Suprapubic skin (tissue), 4 donors: Measurements from ENCODE around the gene MYOM1. TPM values are rescaled to one million over a fixed set of nuclear protein-coding genes. Genes with fewer than 3 reads are reported as not detected.
A peak's percentile ranks its signal among the peaks of the same experiment; 100 is the strongest.

Experiments used
- DNase-seq, 2 donors: peaks; one replicate each; pipeline ENCODE4 v3.0.0-alpha.2; 2019; ENCODE audit warnings: low spot score in 2 of 2
- H3K27ac ChIP-seq: fragments of 200-600 bp; sonication (generic); one replicate; pipeline ENCODE4 v1.5.1; 2019
- H3K27me3 ChIP-seq: fragments of 200-600 bp; sonication (generic); one replicate; pipeline ENCODE4 v1.5.1; 2019
- H3K36me3 ChIP-seq: fragments of 200-600 bp; sonication (generic); one replicate; pipeline ENCODE4 v1.5.1; 2019
- H3K4me1 ChIP-seq: fragments of 200-600 bp; sonication (generic); one replicate; pipeline ENCODE4 v1.5.1; 2019
- H3K4me3 ChIP-seq: fragments of 200-600 bp; sonication (generic); one replicate; pipeline ENCODE4 v1.5.1; 2019; ENCODE audit warnings: mild to moderate bottlenecking
- H3K9me3 ChIP-seq: fragments of 200-600 bp; sonication (generic); one replicate; pipeline ENCODE4 v1.5.1; 2019
- CTCF ChIP-seq, 2 donors: fragments of 200-600 bp in 1 of 2; fragments of 450-650 bp in 1 of 2; sonication (generic) in 1 of 2; IDR thresholded peaks; one replicate each; pipeline ENCODE4 v1.5.1; 2016 to 2019; ENCODE audit warnings: antibody characterized with exemption in 2 of 2, mild to moderate bottlenecking in 1 of 2, moderate library complexity in 1 of 2
- EP300 ChIP-seq: sonication (generic); formaldehyde crosslinking; IDR thresholded peaks from one replicate; pipeline ENCODE4 v1.6.1; 2017; ENCODE audit warnings: antibody characterized with exemption
- POLR2A ChIP-seq, 2 donors: fragments of 450-650 bp; IDR thresholded peaks; one replicate each; pipeline ENCODE4 v1.6.1; 2017; ENCODE audit warnings: antibody characterized with exemption in 2 of 2, mild to moderate bottlenecking in 2 of 2, moderate library complexity in 2 of 2
- POLR2AphosphoS5 ChIP-seq, 3 donors: sonication (generic); formaldehyde crosslinking; IDR thresholded peaks; one replicate each; pipeline ENCODE4 v1.6.1; 2017; ENCODE audit warnings: antibody characterized with exemption in 3 of 3
- WGBS: methylation state at CpG from one replicate; pipeline ENCODE4 v1.1.5; 2018; 5-methylcytosine and 5-hydroxymethylcytosine counted together
- total RNA-seq, 4 donors: library from RNA; depleted of rRNA; stranded (reverse); fragments of >200 nt; gene quantifications; one replicate each; pipeline ENCODE4 v1.1.0, GENCODE V29; 2016

Gene MYOM1
- total RNA-seq, 4 donors from 2014 or later = 0.99 to 2.1 (median 1.6) TPM

- H3K27me3 ChIP-seq = no peaks in the 10 kb centered on the region
- no peaks in the 10 kb centered on the region for H3K9me3 ChIP-seq
- DNase-seq = no peak
- no peaks in the 10 kb centered on the region for H3K36me3 ChIP-seq
- peaks cover 3% of the 10 kb centered on the region for H3K4me1 ChIP-seq
- TF ChIP-seq POLR2AphosphoS5 (IDR thresholded peaks at IDR 0.05) = no peak
- TF ChIP-seq CTCF (IDR thresholded peaks at IDR 0.05) = no peak
- TF ChIP-seq EP300 = no peak
- no peak for TF ChIP-seq POLR2A (IDR thresholded peaks at IDR 0.05)
- no peak overlapping the region for H3K27ac ChIP-seq
- no peak overlapping the region for H3K4me3 ChIP-seq
- WGBS = 83% methylated on average over 8 of the region's 8 CpGs
Measured at GRCh38 chr18:3153107-3153704, 66.6 kb downstream of the MYOM1 start.

- WGBS = 96% methylated on average over 1 of the region's 1 CpG
- Histone ChIP-seq H3K27ac (no peak overlapping the region), H3K27me3 (no peaks in the 10 kb centered on the region), H3K4me1 (peaks cover 3% of the 10 kb centered on the region), H3K9me3 (no peaks in the 10 kb centered on the region), H3K36me3 (no peaks in the 10 kb centered on the region), H3K4me3 (no peak overlapping the region)
- no peak for DNase-seq
- TF ChIP-seq POLR2AphosphoS5 (IDR thresholded peaks at IDR 0.05) (no peak), POLR2A (IDR thresholded peaks at IDR 0.05) (no peak), CTCF (IDR thresholded peaks at IDR 0.05) (no peak), EP300 (no peak)
Measured at GRCh38 chr18:3152294-3152693, 67.5 kb downstream of the MYOM1 start.

GRCh38 chr18:3151399-3152264 is 68.1 kb downstream of the MYOM1 start:
- Histone ChIP-seq H3K9me3 (no peaks in the 10 kb centered on the region), H3K4me1 (peaks cover 3% of the 10 kb centered on the region), H3K27me3 (no peaks in the 10 kb centered on the region), H3K36me3 (no peaks in the 10 kb centered on the region), H3K27ac (no peak overlapping the region), H3K4me3 (no peak overlapping the region)
- TF ChIP-seq POLR2A (IDR thresholded peaks at IDR 0.05) (no peak), CTCF (IDR thresholded peaks at IDR 0.05) (peak in 1 of 2 donors; percentile 70)
- DNase-seq = no peak
- 56% methylated on average over 18 of the region's 18 CpGs for WGBS

GRCh38 chr18:3150688-3151087 is 69.1 kb downstream of the MYOM1 start:
- no peak overlapping the region for H3K4me3 ChIP-seq
- no peak for DNase-seq
- no peaks in the 10 kb centered on the region for H3K36me3 ChIP-seq
- H3K27ac ChIP-seq = no peak overlapping the region
- 96% methylated on average over 2 of the region's 2 CpGs for WGBS
- no peaks in the 10 kb centered on the region for H3K4me1 ChIP-seq
- TF ChIP-seq POLR2A (IDR thresholded peaks at IDR 0.05) = no peak
- H3K27me3 ChIP-seq = no peaks in the 10 kb centered on the region
- no peaks in the 10 kb centered on the region for H3K9me3 ChIP-seq

- no peak for DNase-seq
- H3K27ac ChIP-seq = no peak overlapping the region
- TF ChIP-seq POLR2A (IDR thresholded peaks at IDR 0.05) (no peak), POLR2AphosphoS5 (IDR thresholded peaks at IDR 0.05) (no peak), CTCF (IDR thresholded peaks at IDR 0.05) (no peak), EP300 (no peak)
- H3K36me3 ChIP-seq = no peaks in the 10 kb centered on the region
- no peaks in the 10 kb centered on the region for H3K4me1 ChIP-seq
- 94% methylated on average over 5 of the region's 5 CpGs for WGBS
- no peaks in the 10 kb centered on the region for H3K27me3 ChIP-seq
- H3K9me3 ChIP-seq = no peaks in the 10 kb centered on the region
- no peak overlapping the region for H3K4me3 ChIP-seq
Measured at GRCh38 chr18:3150274-3150673, 69.5 kb downstream of the MYOM1 start.
